T-helper 2 cell treated with Interferon-gamma antibody and Interleukin-4, amounts not matched to agents 5 μg/mL and 100 μg/mL, for 36 hours (primary cell): ENCODE results near the gene NPHS1.
"Not testable (repeated sequence)": the region's sequence is repeated elsewhere in the genome, so short reads cannot be mapped to it uniquely, and the experiment has no call there.

Experiments used
- DNase-seq: peaks from one replicate; pipeline ENCODE4 v3.0.0; 2021; ENCODE audit warnings: low spot score
- H3K27ac Mint-ChIP-seq: one replicate; pipeline ENCODE4 v1.8.0; 2021; ENCODE audit warnings: mild to moderate bottlenecking, mixed read lengths
- H3K27me3 Mint-ChIP-seq: one replicate; pipeline ENCODE4 v1.8.0; 2021; ENCODE audit warnings: low read depth, mixed read lengths
- H3K36me3 Mint-ChIP-seq: one replicate; pipeline ENCODE4 v1.8.0; 2021; ENCODE audit warnings: low read depth, mixed read lengths
- H3K4me1 Mint-ChIP-seq: one replicate; pipeline ENCODE4 v1.8.0; 2021; ENCODE audit warnings: low read depth, mixed read lengths
- H3K4me3 Mint-ChIP-seq: one replicate; pipeline ENCODE4 v1.8.0; 2022; ENCODE audit warnings: mild to moderate bottlenecking, moderate library complexity, mixed read lengths
- H3K9me3 Mint-ChIP-seq: one replicate; pipeline ENCODE4 v1.8.0; 2021; ENCODE audit warnings: mixed read lengths

The NPHS1 gene

DNA sequence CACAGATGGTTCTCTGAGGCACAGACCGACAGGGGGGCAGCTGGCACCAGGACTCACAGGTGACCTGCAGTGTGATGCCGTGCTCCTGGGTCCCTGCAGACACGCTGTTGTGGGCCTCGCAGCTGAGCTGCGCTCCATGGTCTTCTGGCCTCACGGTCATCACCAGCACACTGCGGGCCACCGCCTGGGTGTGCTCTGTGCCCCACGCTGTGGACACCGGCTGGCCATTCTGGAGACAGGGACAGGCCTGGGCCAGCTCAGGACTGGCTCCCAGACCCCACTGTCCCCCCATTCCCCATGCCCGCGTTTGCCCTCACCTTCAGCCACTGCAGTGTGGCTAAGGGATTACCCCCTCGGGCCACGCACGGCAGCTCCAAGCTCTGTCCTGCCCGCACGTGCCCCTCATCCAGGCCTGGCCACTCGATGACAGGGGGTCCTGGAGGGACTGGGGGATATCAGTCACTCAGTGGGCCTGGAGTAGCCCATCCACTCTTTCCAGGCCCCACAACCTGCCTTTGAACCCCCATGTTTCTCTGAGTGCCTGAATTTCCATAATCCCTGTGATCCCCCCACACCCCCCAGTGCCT is 3.3 kb downstream of the NPHS1 start:
- Mint-ChIP-seq H3K9me3 (no peaks in the 10 kb centered on the region), H3K27me3 (peaks cover 55% of the 10 kb centered on the region), H3K27ac (no peak overlapping the region), H3K4me3 (no peak overlapping the region), H3K36me3 (no peaks in the 10 kb centered on the region), H3K4me1 (peaks cover 9% of the 10 kb centered on the region)
- no peak for DNase-seq

GRCh38 chr19:35848486-35848885 is 3.8 kb downstream of the NPHS1 start:
- Mint-ChIP-seq H3K4me1 (peaks cover 9% of the 10 kb centered on the region), H3K27me3 (peaks cover 59% of the 10 kb centered on the region), H3K4me3 (no peak overlapping the region), H3K9me3 (no peaks in the 10 kb centered on the region), H3K36me3 (no peaks in the 10 kb centered on the region), H3K27ac (no peak overlapping the region)
- DNase-seq, result no peak

DNA sequence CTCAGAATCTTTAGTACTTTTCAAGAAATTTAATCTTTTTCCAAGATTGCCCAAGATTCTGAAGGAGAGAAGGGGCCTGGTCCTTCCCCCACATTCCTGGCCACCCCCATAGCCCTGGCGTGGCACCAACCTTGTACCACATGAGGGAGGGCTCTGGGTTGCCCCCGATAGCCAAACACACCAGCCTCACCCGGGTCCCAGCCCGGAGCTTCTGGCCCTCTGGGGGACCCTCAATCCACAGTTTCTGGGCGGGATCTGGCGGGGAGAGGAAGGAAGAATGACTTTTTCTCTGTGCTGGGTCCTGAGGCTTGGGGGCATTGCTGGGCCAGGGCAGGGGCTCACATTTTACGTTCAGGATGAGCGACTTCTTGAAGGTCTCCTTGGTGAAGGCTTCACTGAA is 4.4 kb downstream of the NPHS1 start:
- no peaks in the 10 kb centered on the region for H3K9me3 Mint-ChIP-seq
- no peaks in the 10 kb centered on the region for H3K36me3 Mint-ChIP-seq
- H3K4me1 Mint-ChIP-seq, result peaks cover 9% of the 10 kb centered on the region
- H3K27me3 Mint-ChIP-seq, result peaks cover 62% of the 10 kb centered on the region
- H3K27ac Mint-ChIP-seq, result no peak overlapping the region
- H3K4me3 Mint-ChIP-seq, result no peak overlapping the region
- DNase-seq, result no peak

GRCh38 chr19:35846038-35846668 is 6.2 kb downstream of the NPHS1 start:
- Mint-ChIP-seq H3K27me3 (peaks cover 56% of the 10 kb centered on the region), H3K27ac (no peak overlapping the region), H3K4me3 (no peak overlapping the region), H3K9me3 (no peaks in the 10 kb centered on the region), H3K36me3 (no peaks in the 10 kb centered on the region), H3K4me1 (peaks cover 9% of the 10 kb centered on the region)
- no peak for DNase-seq

GRCh38 chr19:35845215-35846037 is 6.9 kb downstream of the NPHS1 start:
- Mint-ChIP-seq H3K9me3 (no peaks in the 10 kb centered on the region), H3K36me3 (no peaks in the 10 kb centered on the region), H3K27me3 (peaks cover 51% of the 10 kb centered on the region), H3K4me3 (peak overlapping the region; percentile 62), H3K27ac (no peak overlapping the region), H3K4me1 (peaks cover 9% of the 10 kb centered on the region)
- no peak for DNase-seq

DNA sequence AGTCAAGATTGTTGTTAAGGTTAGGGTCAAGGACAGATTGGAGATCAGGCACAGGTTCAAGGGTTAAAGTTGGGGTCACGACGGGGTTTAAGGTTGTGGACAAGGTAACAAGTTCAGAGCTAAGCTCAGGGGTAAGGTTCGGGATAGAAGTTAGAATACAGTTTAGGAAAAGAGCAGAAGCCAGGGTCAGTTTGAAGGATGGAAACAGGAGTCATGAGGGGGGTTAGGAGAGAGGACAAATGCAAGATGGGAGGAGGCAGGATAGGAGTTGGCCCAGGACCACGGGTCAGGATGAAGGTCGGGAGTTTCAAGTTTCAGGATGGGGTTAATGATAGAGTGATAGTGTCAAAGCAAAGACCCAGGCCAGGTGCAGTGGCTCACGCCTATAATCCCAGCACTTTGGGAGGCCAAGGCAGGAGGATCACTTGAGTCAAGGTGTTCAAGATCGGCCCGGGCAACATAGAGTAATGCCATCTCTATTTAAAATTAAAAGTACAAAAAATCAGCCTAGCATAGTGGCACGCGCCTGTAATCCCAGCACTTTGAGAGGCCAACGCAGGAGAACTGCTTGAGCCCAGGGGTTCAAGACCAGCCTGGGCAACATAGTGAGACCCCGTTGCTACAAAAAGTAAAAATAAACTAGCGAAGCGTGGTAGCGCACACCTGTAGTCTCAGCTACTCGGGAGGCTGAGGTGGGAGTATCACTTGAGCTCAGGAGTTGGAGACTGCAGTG is 7.7 kb downstream of the NPHS1 start:
- no peaks in the 10 kb centered on the region for H3K9me3 Mint-ChIP-seq
- no peak overlapping the region for H3K27ac Mint-ChIP-seq
- H3K27me3 Mint-ChIP-seq, result peaks cover 51% of the 10 kb centered on the region
- H3K4me1 Mint-ChIP-seq, result peaks cover 9% of the 10 kb centered on the region
- H3K4me3 Mint-ChIP-seq, result peak overlapping the region; percentile 62
- no peaks in the 10 kb centered on the region for H3K36me3 Mint-ChIP-seq
- no peak for DNase-seq

DNA sequence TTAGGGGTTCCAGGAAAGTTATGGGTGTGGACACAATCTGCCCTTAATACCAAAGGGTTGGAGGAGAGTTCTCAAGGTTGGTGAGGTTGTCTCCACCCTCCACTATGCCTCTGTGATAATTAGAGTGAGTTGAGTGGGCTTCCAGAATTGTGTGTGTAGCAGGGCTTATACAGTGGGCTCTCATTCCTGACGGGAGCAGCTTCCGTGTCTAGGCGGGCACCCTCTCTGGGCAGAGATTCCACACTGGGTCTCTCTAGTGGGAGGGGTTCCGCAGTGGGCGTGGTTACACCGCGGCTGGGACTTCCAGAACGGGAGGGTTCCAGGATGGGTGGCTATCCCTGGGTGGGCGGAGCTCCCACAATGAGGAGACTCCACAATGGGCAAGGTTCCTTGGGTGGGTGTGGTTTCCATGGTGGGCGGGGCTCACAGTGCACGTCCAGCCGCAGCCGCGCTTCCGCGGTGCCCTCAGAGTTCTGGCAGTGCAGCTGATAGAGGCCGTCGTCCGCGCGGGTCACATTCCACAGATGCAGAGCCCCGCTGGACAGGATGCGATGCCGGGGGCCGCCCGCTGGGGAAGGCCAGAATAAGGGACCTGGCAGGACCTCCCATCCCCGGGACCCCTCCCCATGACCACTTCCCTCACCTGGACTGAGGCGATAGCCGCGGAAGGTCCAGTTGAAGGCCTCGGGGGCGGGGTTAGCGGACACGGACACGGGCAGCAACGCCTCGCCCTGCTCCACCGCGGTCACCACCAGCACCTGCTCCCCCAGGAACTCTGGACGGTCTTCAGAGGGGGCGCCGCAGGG is 8.4 kb downstream of the NPHS1 start:
- peaks cover 2% of the 10 kb centered on the region for H3K9me3 Mint-ChIP-seq
- no peak overlapping the region for H3K4me3 Mint-ChIP-seq
- H3K27me3 Mint-ChIP-seq, result peaks cover 47% of the 10 kb centered on the region
- H3K36me3 Mint-ChIP-seq, result no peaks in the 10 kb centered on the region
- no peak overlapping the region for H3K27ac Mint-ChIP-seq
- peaks cover 9% of the 10 kb centered on the region for H3K4me1 Mint-ChIP-seq
- no peak for DNase-seq

- no peaks in the 10 kb centered on the region for H3K36me3 Mint-ChIP-seq
- peaks cover 9% of the 10 kb centered on the region for H3K4me1 Mint-ChIP-seq
- H3K4me3 Mint-ChIP-seq, result no peak overlapping the region
- H3K9me3 Mint-ChIP-seq, result peaks cover 4% of the 10 kb centered on the region
- H3K27me3 Mint-ChIP-seq, result peaks cover 43% of the 10 kb centered on the region
- no peak for DNase-seq
- no peak overlapping the region for H3K27ac Mint-ChIP-seq
These were observed 9.5 kb downstream of the NPHS1 start for GRCh38 chr19:35842666-35843272.

DNA sequence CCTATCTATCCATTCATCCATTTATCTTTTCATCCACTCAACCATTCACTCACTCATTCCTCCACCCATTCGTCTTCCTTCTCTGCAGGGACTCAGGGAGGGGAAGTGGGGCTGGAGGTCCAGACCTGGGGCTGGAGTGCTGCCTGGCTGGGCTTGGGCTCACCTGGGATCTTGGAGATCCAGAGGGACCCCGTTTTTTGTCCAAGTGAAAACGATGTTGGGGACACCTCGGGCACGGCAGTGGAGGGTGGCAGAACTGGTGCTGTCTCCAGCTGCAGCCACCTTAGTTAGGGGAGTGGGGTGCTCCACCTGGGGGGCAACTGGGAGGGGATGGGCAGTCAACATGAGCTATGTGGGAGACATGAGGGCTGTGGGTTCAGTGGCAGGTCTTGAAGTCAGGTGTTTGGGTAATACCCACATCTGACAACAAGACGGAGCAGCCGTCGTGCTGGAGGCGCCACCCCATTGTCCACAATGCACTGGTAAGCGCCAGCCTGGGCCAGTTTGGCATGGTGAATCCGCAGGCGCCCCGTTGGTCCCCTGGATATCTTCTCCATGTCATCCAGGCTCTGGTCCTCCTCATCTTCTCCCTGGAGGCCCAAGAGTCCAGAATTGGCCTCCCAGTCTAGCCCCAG is 10.2 kb downstream of the NPHS1 start:
- Mint-ChIP-seq H3K27ac (no peak overlapping the region), H3K9me3 (peaks cover 4% of the 10 kb centered on the region), H3K4me1 (peaks cover 9% of the 10 kb centered on the region), H3K36me3 (no peaks in the 10 kb centered on the region), H3K4me3 (no peak overlapping the region), H3K27me3 (peaks cover 44% of the 10 kb centered on the region)
- DNase-seq, result no peak

- H3K36me3 Mint-ChIP-seq, DNase-seq, H3K9me3 Mint-ChIP-seq, H3K27me3 Mint-ChIP-seq, H3K4me1 Mint-ChIP-seq, H3K4me3 Mint-ChIP-seq, H3K27ac Mint-ChIP-seq: not testable (repeated sequence)
These were observed 16.2 kb downstream of the NPHS1 start for GRCh38 chr19:35836096-35836495.

DNA sequence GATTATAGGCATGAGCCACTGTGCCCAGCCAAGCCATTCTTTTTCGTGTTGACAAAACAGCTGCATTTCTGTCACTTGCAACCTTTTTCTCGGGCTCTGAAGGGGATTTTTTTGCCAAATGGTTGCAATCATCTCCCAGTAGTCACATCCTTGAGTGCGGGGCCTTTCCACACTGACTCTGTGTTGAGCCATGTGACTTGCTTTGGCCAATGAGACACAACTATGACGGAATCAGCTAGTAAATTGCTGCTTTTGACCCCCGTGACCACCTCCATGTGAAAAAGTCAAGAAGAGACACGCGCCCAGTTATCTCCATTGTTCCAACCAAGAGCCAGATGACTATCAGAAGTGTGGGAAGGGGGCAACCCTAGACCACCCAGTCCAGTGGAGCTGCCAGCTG is 18.3 kb downstream of the NPHS1 start:
- Mint-ChIP-seq H3K4me1 (no peaks in the 10 kb centered on the region), H3K36me3 (no peaks in the 10 kb centered on the region), H3K27me3 (peaks cover 5% of the 10 kb centered on the region), H3K4me3 (no peak overlapping the region), H3K9me3 (peaks cover 2% of the 10 kb centered on the region), H3K27ac (no peak overlapping the region)
- no peak for DNase-seq

DNA sequence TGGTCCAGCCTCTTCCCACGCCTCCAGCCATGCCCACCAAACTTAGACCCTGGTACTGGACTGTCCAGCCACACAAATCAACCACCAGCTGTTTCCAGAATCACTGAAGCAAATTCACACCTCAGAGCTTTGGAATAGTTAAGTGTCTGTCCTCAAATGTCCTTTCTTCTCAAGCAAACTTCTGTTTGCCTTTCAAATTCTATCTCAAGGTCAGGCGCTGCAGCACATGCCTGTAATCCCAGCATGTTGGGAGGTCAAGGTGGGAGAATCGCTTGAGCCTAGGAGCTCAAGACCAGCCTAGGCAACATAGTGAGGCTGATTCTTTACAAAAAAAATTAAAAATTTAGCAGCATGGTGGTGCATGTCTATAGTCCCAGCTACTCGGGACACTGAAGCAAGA is 20.2 kb downstream of the NPHS1 start:
- Mint-ChIP-seq H3K4me3 (no peak overlapping the region), H3K4me1 (no peaks in the 10 kb centered on the region), H3K9me3 (no peaks in the 10 kb centered on the region), H3K27ac (no peak overlapping the region), H3K36me3 (no peaks in the 10 kb centered on the region), H3K27me3 (peaks cover under 1% of the 10 kb centered on the region)
- no peak for DNase-seq

DNA sequence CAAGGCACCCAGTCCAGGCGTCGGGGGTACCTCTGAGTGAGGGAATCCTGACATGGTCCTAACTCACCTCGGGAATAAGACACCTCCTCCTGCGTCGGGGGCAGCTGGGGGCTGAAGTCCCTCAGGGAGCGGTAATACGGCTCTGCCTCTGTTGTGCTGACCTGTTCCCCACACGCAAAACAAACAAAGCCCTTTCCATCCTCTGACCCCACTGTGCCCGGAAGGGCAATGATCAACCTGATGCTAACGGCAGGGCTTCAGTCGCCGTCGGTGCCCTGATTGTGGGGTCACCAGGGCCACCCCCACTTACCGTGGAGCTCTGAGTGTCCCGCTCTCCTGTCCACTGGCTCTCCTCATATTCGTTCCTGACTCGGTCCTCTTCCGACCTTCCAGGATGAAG is 21.3 kb downstream of the NPHS1 start:
- no peak overlapping the region for H3K4me3 Mint-ChIP-seq
- no peak for DNase-seq
- no peaks in the 10 kb centered on the region for H3K36me3 Mint-ChIP-seq
- no peaks in the 10 kb centered on the region for H3K27me3 Mint-ChIP-seq
- no peaks in the 10 kb centered on the region for H3K4me1 Mint-ChIP-seq
- H3K27ac Mint-ChIP-seq, result no peak overlapping the region
- no peaks in the 10 kb centered on the region for H3K9me3 Mint-ChIP-seq
